Measurements from ENCODE around the gene FLVCR1. TPM values are rescaled to one million over a fixed set of nuclear protein-coding genes. Genes with fewer than 3 reads are reported as not detected.
"Not testable (repeated sequence)": the region's sequence is repeated elsewhere in the genome, so short reads cannot be mapped to it uniquely, and the experiment has no call there.

The FLVCR1 gene
- polyA plus RNA-seq, 3 donors = 1.8 to 5.5 (median 2.8) TPM

GRCh38 chr1:212908971-212909370 lies 50.9 kb downstream of the FLVCR1 start:
- Histone ChIP-seq H2AFZ (ENCODE audit: insufficient read depth, low read depth, low read length, poor library complexity, severe bottlenecking) (no peak overlapping the region), H3K4me2 (replicated peaks; ENCODE audit: extremely low read depth, low read length, poor library complexity, severe bottlenecking) (no peak overlapping the region), H3K9ac (ENCODE audit: insufficient read depth, low read length, poor library complexity, severe bottlenecking) (no peak overlapping the region), H3K79me2 (ENCODE audit: insufficient read depth, low read length) (no peaks in the 10 kb centered on the region), H3K27me3 (ENCODE audit: control insufficient read depth in 2 of 2, insufficient read depth in 2 of 2, low read length in 2 of 2) (no peaks in the 10 kb centered on the region), H3K9me3 (replicated peaks in 1 of 2; ENCODE audit: control insufficient read depth in 1 of 2, insufficient read depth in 1 of 2, low read length in 2 of 2) (no peaks in the 10 kb centered on the region), H3K4me1 (ENCODE audit: control insufficient read depth in 1 of 2, insufficient read depth in 2 of 2, low read length in 2 of 2) (no peaks in the 10 kb centered on the region), H3K27ac (ENCODE audit: low read depth in 1 of 2, low read length in 2 of 2) (no peak overlapping the region), H4K20me1 (ENCODE audit: insufficient read depth, low read length) (no peaks in the 10 kb centered on the region), H3K4me3 (replicated peaks in 1 of 3; ENCODE audit: low read depth in 2 of 3, low read length in 3 of 3) (no peak overlapping the region), H3K36me3 (replicated peaks in 1 of 2; ENCODE audit: control insufficient read depth in 1 of 2, insufficient read depth in 2 of 2, low read length in 2 of 2) (no peaks in the 10 kb centered on the region)
- no peak for DNase-seq
- H3K9me3 Mint-ChIP-seq = peaks cover 0 to 7% (median 4%) of the 10 kb centered on the region in 7 donors
- intact Hi-C loops (cut with micrococcal nuclease) = no loop called here
- peaks cover 0 to 1% (median 0%) of the 10 kb centered on the region in 3 donors for H3K27me3 Mint-ChIP-seq (ENCODE audit: low read depth in 3 of 3)
- TF ChIP-seq CTCF (IDR thresholded peaks at IDR 0.05) = no peak
- no peak overlapping the region for H3K27ac Mint-ChIP-seq
- peaks cover 1% of the 10 kb centered on the region for H3K4me1 Mint-ChIP-seq
- H3K36me3 Mint-ChIP-seq = no peaks in the 10 kb centered on the region
- no CpG with 5 or more reads among the region's 3 CpGs for WGBS (ENCODE audit: insufficient coverage)
- H3K4me3 Mint-ChIP-seq = no peak overlapping the region

GRCh38 chr1:212909652-212910063 lies 51.6 kb downstream of the FLVCR1 start:
- no peak for DNase-seq
- Histone ChIP-seq H3K79me2 (ENCODE audit: insufficient read depth, low read length) (no peaks in the 10 kb centered on the region), H3K4me2 (replicated peaks; ENCODE audit: extremely low read depth, low read length, poor library complexity, severe bottlenecking) (no peak overlapping the region), H4K20me1 (ENCODE audit: insufficient read depth, low read length) (no peaks in the 10 kb centered on the region), H3K27me3 (ENCODE audit: control insufficient read depth in 2 of 2, insufficient read depth in 2 of 2, low read length in 2 of 2) (no peaks in the 10 kb centered on the region), H3K9me3 (replicated peaks in 1 of 2; ENCODE audit: control insufficient read depth in 1 of 2, insufficient read depth in 1 of 2, low read length in 2 of 2) (no peaks in the 10 kb centered on the region), H3K4me3 (replicated peaks in 1 of 3; ENCODE audit: low read depth in 2 of 3, low read length in 3 of 3) (no peak overlapping the region), H3K36me3 (replicated peaks in 1 of 2; ENCODE audit: control insufficient read depth in 1 of 2, insufficient read depth in 2 of 2, low read length in 2 of 2) (no peaks in the 10 kb centered on the region), H3K27ac (ENCODE audit: low read depth in 1 of 2, low read length in 2 of 2) (no peak overlapping the region), H2AFZ (ENCODE audit: insufficient read depth, low read depth, low read length, poor library complexity, severe bottlenecking) (no peak overlapping the region), H3K4me1 (ENCODE audit: control insufficient read depth in 1 of 2, insufficient read depth in 2 of 2, low read length in 2 of 2) (no peaks in the 10 kb centered on the region), H3K9ac (ENCODE audit: insufficient read depth, low read length, poor library complexity, severe bottlenecking) (no peak overlapping the region)
- Mint-ChIP-seq H3K4me1 (no peaks in the 10 kb centered on the region), H3K27me3 (ENCODE audit: low read depth in 3 of 3) (peaks cover 0 to 1% (median 0%) of the 10 kb centered on the region in 3 donors), H3K9me3 (peaks cover 0 to 7% (median 3%) of the 10 kb centered on the region in 7 donors), H3K27ac (no peak overlapping the region), H3K36me3 (no peaks in the 10 kb centered on the region), H3K4me3 (no peak overlapping the region)
- no peak for TF ChIP-seq CTCF (IDR thresholded peaks at IDR 0.05)
- no CpG with 5 or more reads among the region's 3 CpGs for WGBS (ENCODE audit: insufficient coverage)
- intact Hi-C loops (cut with micrococcal nuclease) = no loop called here

- H2AFZ ChIP-seq (ENCODE audit: insufficient read depth, low read depth, low read length, poor library complexity, severe bottlenecking); H3K27ac Mint-ChIP-seq; H3K79me2 ChIP-seq (ENCODE audit: insufficient read depth, low read length); H4K20me1 ChIP-seq (ENCODE audit: insufficient read depth, low read length); intact Hi-C loops (cut with micrococcal nuclease); H3K9ac ChIP-seq (ENCODE audit: insufficient read depth, low read length, poor library complexity, severe bottlenecking); H3K9me3 Mint-ChIP-seq; H3K27me3 Mint-ChIP-seq (ENCODE audit: low read depth in 3 of 3); DNase-seq; H3K36me3 Mint-ChIP-seq; H3K27me3 ChIP-seq (ENCODE audit: control insufficient read depth in 2 of 2, insufficient read depth in 2 of 2, low read length in 2 of 2); H3K36me3 ChIP-seq (replicated peaks in 1 of 2; ENCODE audit: control insufficient read depth in 1 of 2, insufficient read depth in 2 of 2, low read length in 2 of 2); H3K4me1 ChIP-seq (ENCODE audit: control insufficient read depth in 1 of 2, insufficient read depth in 2 of 2, low read length in 2 of 2); H3K4me1 Mint-ChIP-seq; H3K4me2 ChIP-seq (replicated peaks; ENCODE audit: extremely low read depth, low read length, poor library complexity, severe bottlenecking); H3K4me3 Mint-ChIP-seq; H3K9me3 ChIP-seq (replicated peaks in 1 of 2; ENCODE audit: control insufficient read depth in 1 of 2, insufficient read depth in 1 of 2, low read length in 2 of 2); H3K4me3 ChIP-seq (replicated peaks in 1 of 3; ENCODE audit: low read depth in 2 of 3, low read length in 3 of 3); H3K27ac ChIP-seq (ENCODE audit: low read depth in 1 of 2, low read length in 2 of 2): not testable (repeated sequence)
- 95% methylated on average over 4 of the region's 10 CpGs for WGBS (ENCODE audit: insufficient coverage)
These were observed 52.1 kb downstream of the FLVCR1 start for GRCh38 chr1:212910213-212910612.

Data from CD14-positive monocyte (primary cell).